Hindlimb muscle (tissue), 1 donor: ENCODE data around the gene DNASE2B. TPM values are rescaled to one million over a fixed set of nuclear protein-coding genes. Genes with fewer than 3 reads are reported as not detected.

ENCODE experiments used
- DNase-seq: peaks from one replicate; pipeline ENCODE4 v3.0.0-alpha.2; 2013
- polyA plus RNA-seq: library from polyadenylated mRNA; unstranded; fragments of 120-200 nt; gene quantifications from one replicate; pipeline ENCODE4 v1.2.1, GENCODE V29; 2013; ENCODE audit not compliant: insufficient read length

The DNASE2B gene
- polyA plus RNA-seq, 1 donor, result 0.17 TPM

DNA sequence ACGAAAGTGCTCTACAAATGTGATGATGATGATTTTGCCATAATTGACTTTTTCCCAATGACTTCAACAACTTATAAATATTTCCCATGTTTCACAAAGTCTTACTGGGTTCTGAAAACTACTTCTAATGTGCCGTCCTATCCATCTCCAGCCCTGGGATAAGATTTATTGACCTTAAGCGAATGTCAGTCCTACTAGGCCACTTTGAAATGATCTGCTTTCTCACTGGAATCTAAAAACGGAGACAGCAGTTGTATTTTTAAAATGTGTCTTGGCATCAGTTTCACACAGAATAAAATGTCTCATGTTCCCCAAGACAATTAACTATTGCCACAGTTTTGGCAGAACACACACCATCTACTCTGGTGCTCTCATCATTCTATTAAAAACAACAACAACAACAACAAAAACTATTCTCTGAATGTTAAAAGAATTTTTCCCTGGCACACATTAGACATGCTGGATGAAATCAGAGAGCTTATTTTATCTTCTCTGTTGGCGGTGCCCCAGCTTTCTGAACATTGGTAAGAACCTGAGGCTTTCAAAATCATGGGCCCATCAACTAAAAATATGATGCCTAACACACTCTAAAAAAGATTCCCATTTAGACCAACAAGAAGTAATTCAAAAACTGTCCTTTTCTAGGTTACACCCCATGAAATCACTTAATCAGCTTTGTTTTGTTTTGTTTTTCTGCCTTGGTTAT lies 23.1 kb upstream of the DNASE2B start:
- DNase-seq, result peak; percentile 38

DNA sequence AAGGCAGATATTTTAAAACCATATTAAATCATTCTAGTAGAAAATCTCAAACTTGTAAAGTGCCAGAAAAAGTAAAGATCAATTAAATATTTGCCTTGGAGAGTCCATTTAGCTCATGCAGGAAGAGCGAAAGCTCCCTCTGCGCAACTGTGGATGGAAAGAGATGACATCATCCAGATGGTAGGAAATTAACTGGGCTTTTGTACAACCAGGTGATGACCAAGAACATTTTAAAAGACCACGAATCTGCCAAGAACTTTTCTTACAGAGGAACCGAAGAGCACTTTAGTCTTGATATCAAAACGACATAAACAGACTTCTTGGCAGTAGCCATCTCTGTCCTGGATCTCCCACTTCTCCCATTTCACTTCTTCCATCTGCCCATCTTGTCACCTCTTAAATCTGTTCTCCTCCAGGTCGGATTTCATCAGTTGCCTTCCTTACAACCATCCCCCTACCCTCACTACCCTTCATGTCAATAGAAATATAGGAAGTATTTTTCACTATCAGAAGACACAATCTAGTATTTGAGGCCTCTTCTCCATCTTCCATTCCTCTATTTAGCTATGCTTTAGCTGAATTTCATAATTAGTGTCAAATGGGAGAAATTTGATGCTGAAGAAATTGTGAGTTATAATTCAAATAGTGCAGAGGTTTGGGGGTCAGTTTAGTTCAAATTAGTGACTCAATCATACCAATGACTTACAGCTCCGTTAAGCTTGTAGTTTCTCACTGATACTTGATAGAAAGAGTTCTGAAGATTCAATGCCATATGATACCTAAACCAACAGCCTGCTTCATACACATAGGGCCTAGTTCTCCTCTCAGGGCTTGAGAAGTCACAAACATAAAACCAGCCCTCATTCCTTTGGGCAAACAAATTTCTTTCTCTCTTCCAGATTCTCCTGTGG lies 22.0 kb upstream of the DNASE2B start:
- DNase-seq, result peak; percentile 55

DNA sequence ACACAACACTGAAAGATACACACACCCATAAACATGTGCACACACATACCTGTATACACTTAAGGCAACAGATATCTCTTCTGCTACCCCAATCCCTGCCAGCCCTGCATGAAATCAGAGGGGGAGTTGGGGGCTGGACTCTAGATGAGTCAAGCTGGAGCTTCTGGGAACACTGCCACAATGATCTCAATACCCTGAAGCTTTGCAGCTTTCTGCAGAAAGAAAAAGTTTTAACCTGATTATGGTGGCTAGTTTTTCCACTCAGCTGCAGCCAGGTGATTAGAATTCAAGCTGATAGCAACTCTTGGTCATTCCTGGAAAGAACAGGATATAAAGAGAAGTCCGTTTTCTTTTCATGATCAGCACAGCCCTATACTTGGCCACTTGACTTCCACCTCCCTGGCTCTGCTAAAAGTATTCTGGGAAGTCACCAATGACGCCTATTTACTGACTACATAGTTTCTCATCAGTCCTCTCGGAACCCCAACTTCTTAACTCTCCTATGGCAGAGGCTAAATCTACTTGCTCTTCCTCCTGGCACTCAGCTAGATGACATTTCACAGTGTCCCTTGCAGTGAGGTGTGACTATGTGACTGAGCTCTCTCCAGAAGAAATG lies 20.7 kb upstream of the DNASE2B start:
- peak; percentile 82 for DNase-seq

DNA sequence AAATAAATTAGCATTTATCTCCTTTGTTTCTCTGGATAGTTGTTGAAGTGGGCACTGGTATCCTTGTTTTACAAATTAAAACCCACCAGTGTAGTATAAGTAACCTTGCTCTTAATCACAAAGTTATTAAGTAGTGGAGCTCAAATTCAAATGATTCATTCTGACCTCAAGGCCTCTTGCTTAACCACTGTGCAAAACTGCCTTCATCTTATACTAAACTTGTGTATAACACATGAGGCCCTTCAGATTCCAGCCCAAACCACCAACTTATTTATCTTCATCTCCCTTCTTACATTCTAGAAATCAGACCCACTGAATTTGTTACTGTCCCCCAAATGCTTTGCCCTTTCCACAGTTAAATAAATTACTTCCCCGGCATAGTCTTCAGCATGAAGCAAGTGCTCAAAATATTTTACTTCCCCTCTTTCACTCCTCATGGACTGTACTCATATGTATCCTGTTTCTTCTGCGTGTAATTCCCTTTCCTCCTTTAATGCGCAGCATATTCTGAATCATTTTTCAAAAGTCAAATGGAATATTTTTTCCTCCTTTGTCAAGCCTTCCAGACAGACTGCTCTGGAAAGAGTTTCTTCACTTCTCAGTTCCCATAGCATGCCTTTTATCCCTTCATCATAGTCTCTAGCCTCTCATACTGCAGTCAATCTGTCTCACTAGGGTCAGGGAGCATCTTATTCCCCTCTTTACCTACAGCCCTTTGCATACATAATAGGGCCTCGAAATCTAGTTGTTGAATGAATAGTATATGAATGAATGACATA lies 19.0 kb upstream of the DNASE2B start:
- DNase-seq, result no peak

DNA sequence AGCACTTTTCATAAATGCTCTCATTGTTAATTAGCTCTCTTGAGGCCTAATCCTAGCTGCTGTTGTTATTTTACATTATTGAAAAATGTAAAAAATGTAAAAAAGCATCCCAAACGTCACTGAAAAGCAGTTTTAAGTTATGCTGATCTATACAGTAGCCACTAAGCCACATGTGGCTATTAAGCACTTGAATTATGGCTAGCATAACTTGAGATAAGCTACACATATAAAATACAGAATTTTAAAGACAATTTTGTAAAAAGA lies 18.4 kb upstream of the DNASE2B start:
- no peak for DNase-seq

DNA sequence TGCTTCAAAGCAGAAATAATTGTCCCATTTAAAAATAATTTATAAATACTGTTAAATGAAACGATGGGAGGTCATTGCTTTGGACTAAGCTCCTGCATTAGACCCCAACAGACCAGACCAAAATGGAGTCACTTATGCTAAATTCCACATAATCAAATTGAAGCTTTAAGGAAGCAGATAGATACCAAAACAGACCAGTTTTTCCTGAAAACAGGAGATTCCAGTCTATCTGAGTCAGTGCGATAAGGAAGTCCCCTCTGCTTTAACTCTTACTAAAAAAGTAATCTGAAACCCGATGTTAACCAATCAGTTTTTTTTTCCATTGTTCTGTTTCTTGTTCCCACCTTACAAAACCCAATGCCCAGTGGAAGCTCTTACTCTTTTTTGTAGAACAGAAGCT lies 16.2 kb upstream of the DNASE2B start:
- no peak for DNase-seq

DNA sequence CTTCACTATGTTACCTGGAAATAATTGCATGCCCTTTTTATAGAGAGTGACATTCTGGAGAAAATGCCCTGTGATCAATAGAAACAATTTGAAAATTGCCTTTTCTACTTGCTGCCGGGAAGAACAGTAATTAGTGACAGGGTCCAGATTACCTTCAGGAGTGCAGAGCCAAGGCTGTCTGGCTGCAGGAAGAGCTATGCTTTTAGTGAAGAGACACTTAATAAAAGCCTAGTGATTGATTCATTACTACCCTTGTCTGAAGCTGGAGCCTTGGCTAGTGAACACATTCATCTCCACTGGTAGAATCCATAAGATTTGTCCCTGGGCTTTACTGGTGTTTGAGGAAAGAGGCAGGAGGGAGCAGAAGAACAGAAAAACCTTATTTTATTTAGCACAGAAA lies 12.9 kb upstream of the DNASE2B start:
- DNase-seq, result no peak

DNA sequence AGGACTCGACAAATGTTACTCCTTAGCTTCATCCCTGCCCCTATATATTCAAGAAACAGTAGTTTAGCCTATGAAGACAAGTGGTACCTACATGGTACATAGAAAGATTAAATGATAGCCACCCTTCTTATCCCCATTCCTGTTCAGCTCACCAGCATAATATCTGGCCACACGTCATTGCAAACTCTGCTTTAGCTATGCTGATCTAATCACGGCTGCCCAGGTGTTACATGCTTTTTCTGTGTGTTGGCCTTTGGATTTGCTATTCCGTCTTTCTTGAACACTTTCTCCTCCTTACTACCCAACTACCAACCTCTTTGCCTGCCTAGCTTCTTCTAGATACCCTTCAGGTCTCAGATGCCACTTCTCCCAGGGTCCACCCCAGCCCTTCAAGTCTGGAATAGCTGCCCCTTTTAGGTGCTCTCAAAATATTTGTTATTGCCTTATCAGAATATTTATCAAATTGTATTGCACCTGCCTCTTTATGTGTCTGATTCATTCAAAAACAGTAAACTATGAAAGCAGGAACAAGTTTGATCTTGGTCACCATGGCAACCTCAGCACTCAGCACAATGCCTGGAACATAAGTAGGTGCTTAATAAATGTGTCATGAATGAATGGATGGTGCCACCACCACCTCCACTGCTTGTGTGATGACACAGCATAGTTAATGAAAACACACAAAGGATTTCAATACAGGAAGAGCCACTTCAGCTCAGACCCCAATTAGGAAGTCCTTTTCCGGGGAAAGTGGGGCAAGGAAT lies 11.4 kb upstream of the DNASE2B start:
- no peak for DNase-seq

DNA sequence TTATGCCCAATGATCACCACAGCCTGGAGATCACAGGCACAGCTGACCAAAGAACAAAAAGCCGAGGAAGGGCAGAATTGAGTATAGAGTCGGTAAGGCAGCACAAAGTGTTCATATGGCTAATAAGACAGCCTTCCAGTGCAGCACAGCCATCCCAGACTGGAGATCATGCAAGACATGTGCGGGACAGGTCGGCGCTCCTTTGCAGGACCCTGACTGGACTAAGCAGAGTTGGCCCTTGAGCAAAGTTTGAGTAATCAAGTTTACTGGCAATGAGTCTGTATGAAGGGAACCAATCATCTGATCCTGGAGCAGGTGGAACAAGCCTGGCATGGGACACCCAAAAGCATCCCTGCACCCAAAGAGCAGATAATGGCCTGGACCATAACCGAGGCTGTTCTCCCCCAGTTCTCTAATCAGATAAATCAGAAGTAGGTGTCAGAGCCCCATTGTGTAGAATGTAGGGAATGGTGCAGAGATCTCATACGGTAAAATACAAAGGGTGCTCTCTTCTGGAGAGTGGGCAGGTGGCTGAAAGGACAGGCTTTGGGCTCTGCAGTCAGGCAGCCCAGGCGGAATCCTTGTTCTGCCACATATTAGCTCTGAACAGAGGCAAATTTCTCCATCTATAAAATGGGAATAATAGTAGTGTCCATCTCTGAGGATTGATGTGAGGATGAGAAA lies 10.7 kb upstream of the DNASE2B start:
- no peak for DNase-seq

DNA sequence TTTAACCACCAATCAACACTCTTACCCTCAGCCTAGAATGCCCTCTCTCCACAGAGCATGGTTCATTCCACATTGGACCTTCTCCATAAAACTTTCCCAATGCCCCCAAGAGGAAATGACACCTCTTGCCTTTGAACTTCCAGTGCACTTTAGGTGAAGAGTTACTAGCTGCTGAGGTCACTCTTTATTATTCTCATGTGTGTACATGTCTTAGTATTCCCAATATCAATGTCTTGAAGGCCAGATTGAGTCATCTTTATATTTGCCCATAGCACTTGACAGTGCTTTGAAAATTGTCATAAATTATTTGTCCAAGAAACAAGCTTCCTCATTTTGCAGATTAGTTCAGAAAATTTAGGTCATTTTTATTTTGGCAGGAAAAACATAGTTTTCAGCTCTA lies 8.1 kb upstream of the DNASE2B start:
- DNase-seq, result no peak

DNA sequence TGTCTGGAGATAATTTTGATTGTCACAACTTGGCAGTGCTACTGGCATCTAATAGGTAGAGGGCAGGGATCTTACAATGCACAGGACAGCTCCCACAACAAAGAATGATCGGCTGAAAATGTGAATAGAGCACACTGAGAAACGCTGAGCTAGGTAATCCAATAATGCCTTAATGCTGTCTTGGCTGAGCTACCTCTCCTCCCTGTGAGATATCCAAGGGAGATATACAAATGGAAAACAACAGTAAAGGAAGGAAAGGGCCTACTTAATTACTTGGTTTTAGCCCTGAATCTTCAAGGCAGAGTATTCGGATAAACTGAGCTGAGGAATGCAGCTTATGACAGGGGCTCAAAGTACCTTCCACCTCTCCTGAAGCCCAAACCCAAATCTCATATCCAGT lies 2.9 kb downstream of the DNASE2B start:
- no peak for DNase-seq

DNA sequence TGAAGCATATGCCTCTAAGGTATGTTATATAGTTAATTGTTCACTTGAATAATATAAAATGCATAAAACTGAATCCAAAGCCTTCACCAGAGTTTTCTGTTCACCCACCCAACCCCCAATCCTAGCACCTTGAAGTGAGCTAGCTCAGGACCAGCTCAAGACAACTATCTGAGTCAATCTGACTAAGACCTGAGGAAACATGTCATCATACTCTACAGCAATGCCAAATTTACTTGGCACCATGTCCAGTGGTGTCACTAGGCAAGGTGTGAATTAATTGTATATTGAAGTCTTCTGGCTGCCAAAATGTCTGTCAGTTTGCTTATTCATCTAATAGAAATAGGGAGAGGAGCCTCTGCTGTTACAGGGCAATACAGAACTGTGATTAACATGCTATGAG lies 3.8 kb downstream of the DNASE2B start:
- no peak for DNase-seq

DNA sequence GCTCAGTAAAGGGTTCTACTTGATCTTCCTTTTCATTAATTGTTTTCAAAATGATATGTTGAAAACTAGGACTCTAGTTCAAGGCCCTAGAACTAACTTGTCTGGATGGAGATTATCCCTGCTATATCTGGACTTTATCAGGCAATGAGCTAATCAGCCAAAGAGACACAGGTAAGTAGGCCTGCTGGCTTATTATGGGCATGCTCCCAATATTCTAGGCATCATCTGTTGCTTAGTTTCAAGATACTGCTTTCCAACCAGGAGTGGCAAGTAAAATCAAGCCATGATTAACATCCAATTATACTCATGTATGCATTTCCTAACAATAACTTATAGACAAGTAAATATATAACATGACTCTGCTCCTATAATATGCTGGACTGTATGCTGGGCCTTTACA lies 4.2 kb downstream of the DNASE2B start:
- no peak for DNase-seq

DNA sequence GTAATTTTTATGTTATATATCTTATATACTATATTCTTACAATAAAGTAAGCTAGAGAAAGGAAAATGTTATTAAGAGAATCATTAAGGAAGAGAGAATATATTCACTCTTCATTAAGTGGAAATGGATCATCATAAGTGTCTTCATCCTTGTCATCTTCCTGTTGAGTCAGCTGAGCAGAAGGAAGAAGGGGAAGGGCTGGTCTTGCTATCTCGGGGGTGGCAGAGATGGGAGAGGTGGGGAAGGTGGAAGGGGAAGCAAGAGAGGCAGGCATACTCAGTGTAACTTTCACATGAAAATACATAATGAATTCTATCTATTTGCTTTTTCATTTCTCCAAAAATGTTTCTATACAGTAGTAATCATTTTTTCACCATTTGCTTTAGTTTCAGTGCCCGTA lies 5.1 kb downstream of the DNASE2B start:
- DNase-seq, result no peak

DNA sequence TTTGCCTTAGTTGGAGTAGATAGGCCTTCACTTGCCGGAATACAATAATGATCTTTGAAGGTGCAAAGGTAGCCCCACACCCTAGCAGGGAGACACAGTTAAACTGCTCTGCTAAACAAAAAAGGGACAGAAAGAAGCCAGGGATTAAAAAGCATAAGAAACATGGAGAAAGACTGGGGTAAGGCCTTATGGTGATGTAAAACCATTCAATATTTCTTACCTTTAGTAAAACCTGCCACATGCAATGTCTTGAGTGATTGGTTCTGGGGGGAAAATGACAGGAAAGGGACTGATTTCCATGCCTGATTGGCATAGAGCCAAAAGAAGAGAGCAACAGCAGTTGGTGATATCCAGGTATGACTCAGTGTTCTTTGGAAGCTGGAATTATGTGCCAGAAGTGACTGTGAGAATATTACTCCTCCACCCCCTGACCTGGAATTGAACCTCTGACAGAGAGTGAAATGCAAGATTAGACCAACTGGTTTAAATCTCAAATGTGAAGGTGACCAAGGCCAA lies 8.1 kb downstream of the DNASE2B start:
- DNase-seq, result no peak

DNA sequence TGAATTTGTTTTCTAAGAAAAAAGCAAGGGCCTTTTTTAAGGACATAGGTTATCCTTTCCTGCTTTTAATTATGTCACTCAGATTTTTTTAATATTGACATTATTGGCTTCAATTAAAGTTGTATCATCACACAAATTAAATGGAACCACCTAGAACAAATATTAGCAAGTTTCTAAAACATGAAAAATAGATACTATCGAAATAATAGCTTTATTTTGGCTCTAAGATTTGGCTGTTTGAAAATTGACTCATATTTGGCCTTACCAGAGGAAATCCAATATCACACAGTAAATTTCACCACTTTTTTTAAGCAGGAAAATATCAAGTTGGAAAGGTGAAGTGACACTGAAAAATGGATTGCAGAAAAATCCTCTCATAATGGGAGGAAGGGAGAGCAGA lies 9.2 kb downstream of the DNASE2B start:
- DNase-seq, result no peak

DNA sequence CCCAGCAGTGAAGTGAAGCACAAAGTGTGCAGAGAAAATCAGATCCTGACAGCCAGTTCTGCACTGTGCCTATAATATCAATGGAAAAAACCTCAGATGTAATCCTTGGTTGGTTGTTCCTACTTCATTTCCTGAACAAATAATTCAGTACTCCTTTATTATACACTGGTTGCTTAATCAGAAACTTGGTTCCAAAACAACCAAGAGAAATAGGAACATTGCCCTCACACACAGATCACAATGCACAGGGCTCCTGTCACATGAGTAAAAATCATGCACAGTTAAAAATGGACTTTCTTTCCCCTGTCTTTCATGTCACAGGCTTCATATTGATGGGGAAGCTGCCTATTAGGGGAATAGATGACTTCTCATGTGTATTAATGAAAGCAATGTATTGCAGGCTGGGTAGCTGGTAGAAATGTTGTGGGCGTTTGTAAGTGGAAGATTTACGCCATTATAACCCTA lies 9.7 kb downstream of the DNASE2B start:
- DNase-seq, result no peak

DNA sequence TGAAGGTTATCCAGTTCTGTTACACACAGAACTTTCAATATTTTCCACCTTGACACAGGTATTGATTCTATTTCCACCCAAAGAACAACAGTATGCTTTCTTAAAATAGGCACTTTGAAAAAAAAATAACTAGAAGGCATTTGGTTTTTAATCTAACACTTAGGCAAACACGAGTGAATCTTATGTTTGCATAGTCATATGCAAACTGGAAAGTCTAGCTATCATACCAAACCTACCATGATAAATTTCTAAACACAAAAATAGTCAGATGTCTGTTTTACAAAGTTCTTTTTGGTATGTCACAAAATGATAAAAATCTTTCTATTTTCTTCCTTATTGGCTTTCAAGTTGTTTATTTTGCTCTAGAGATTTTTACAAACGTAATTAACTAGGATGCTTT lies 11.6 kb downstream of the DNASE2B start:
- no peak for DNase-seq

DNA sequence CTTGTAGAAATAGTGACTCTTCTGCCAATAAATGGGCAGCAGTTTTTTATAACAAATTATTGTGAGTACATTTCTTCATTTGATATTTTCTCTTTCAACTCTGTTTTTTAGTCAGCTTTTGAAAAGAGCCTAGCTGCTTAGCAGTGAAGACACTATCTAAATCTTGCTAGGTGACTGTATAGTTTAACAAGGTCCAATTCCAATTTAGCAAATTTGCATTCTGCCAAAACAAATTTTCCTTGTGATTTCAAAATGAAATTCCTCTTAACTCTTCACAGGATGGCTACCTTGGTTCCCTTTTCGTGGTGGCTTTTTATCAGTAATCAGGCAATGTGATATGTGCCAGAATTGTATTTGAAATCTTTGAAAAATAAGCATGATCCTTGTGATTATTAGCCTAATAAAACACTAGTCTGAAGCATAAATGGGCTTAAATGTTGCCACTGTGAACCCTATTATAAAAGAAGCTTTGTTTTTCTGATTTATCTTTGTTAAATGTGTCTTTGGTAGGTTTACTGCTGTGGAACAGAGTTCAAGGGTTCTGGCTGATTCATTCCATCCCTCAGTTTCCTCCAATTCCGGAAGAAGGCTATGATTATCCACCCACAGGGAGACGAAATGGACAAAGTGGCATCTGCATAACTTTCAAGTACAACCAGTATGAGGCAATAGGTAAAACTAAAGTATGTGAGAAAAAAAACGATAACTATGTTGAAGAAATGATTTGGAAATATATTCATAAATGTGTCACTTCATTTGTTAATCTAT lies 12.2 kb downstream of the DNASE2B start:
- DNase-seq, result no peak

DNA sequence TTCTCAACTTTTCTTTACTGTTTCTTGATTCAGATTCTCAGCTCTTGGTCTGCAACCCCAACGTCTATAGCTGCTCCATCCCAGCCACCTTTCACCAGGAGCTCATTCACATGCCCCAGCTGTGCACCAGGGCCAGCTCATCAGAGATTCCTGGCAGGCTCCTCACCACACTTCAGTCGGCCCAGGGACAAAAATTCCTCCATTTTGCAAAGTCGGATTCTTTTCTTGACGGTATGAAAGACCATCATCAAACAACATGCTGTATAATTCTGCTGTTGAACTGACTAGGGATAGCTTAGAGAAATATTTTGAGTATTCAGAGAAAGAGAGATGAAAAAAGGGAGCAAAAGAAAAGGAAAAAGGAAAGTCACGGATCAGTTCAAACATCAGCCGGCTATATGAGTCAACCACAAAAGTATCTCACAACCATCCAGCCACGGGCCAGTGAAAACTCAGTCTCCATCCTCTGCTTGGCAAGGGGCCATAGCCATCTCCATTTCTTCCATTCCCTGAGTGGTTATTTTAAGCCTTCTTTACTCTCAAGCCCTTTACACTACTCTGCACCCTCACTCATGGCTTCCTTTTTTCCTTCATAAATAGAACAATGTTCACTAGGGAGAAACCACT lies 14.1 kb downstream of the DNASE2B start:
- no peak for DNase-seq
